T-cell (primary cell): Measurements from ENCODE around the gene DNAJC5. TPM values are rescaled to one million over a fixed set of nuclear protein-coding genes. Genes with fewer than 3 reads are reported as not detected.
A peak's percentile ranks its signal among the peaks of the same experiment; 100 is the strongest.

Source experiments
- ATAC-seq, 4 experiments: fragments of 200-7000 bp in 3 of 4; fragments of 150-1000 bp in 1 of 4; cut with Tn5 transposase; replicated peaks in 1 of 4; 1 replicate in 3 of 4; 2 replicates in 1 of 4; pipeline ENCODE4 v1.10.0; 2021; ENCODE audit warnings: moderate library complexity in 3 of 4, mild to moderate bottlenecking in 2 of 4, moderate number of reproducible peaks in 1 of 4
- CTCF ChIA-PET, 2 donors: fragments of 300-600 bp; sonication (Branson Sonifier 250); formaldehyde crosslinking; loops; one replicate each; lab custom pipeline; 2022; ENCODE audit warnings: antibody characterized with exemption in 2 of 2; lab: Charles Lee
- POLR2A ChIA-PET, 2 donors: fragments of 300-600 bp; sonication (Branson Sonifier 250); formaldehyde crosslinking; loops; one replicate each; lab custom pipeline; 2022; ENCODE audit warnings: antibody characterized with exemption in 2 of 2; lab: Charles Lee
- DNase-seq, 35 experiments: peaks; one replicate each; pipeline versions ENCODE4 v3.0.0 to v3.0.0-alpha.2; 2013 to 2023
- H3K27ac ChIP-seq: one replicate; pipeline ENCODE4 v1.5.1; 2013; ENCODE audit warnings: low read length
- H3K27me3 ChIP-seq, 2 experiments: replicated peaks in 1 of 2; 1 replicate in 1 of 2; 2 replicates in 1 of 2; pipeline versions ENCODE4 v1.6.1 to v1.7.0; 2013; ENCODE audit warnings: low read length in 1 of 2, mixed read lengths in 1 of 2; ENCODE audit not compliant: control insufficient read depth in 2 of 2, insufficient read depth in 2 of 2; ENCODE audit errors: extremely low read depth in 1 of 2
- H3K36me3 ChIP-seq, 2 donors: 1 replicate in 1 of 2; 2 replicates in 1 of 2; pipeline versions ENCODE4 v1.6.1 to v1.7.0; 2013; ENCODE audit warnings: low read length in 1 of 2; ENCODE audit not compliant: control insufficient read depth in 2 of 2, insufficient read depth in 1 of 2; ENCODE audit errors: extremely low read depth in 1 of 2
- H3K4me1 ChIP-seq, 2 experiments: 1 replicate in 1 of 2; 2 replicates in 1 of 2; pipeline versions ENCODE4 v1.6.1 to v1.7.0; 2013; ENCODE audit warnings: low read length in 2 of 2, mixed read lengths in 1 of 2; ENCODE audit not compliant: insufficient read depth in 2 of 2, control insufficient read depth in 1 of 2; ENCODE audit errors: extremely low read depth in 1 of 2
- H3K4me3 ChIP-seq, 2 donors: 1 replicate in 1 of 2; 2 replicates in 1 of 2; pipeline versions ENCODE4 v1.5.1 to v1.7.0; 2013; ENCODE audit warnings: mild to moderate bottlenecking in 2 of 2, low read length in 1 of 2, moderate library complexity in 1 of 2; ENCODE audit not compliant: control insufficient read depth in 1 of 2; ENCODE audit errors: extremely low read depth in 1 of 2
- H3K9me3 ChIP-seq: 2 replicates; pipeline ENCODE4 v1.7.0; 2013
- H3K27ac Mint-ChIP-seq, 2 donors: one replicate each; pipeline ENCODE4 v1.8.0; 2020 to 2021; ENCODE audit warnings: mild to moderate bottlenecking in 2 of 2, mixed read lengths in 2 of 2
- H3K27me3 Mint-ChIP-seq, 2 donors: one replicate each; pipeline ENCODE4 v1.8.0; 2021 to 2022; ENCODE audit warnings: mixed read lengths in 2 of 2
- H3K36me3 Mint-ChIP-seq: one replicate; pipeline ENCODE4 v1.8.0; 2021; ENCODE audit warnings: mixed read lengths
- H3K4me1 Mint-ChIP-seq, 3 donors: one replicate each; pipeline ENCODE4 v1.8.0; 2020 to 2022; ENCODE audit warnings: mixed read lengths in 3 of 3, mild to moderate bottlenecking in 1 of 3
- H3K4me3 Mint-ChIP-seq, 3 donors: one replicate each; pipeline ENCODE4 v1.8.0; 2020 to 2022; ENCODE audit warnings: mild to moderate bottlenecking in 3 of 3, mixed read lengths in 3 of 3, moderate library complexity in 3 of 3
- H3K9me3 Mint-ChIP-seq, 3 donors: one replicate each; pipeline ENCODE4 v1.8.0; 2020 to 2022; ENCODE audit warnings: mixed read lengths in 3 of 3
- WGBS: methylation state at CpG from one replicate; pipeline ENCODE4 v1.1.5; 2013; ENCODE audit warnings: missing lambda C conversion rate; ENCODE audit not compliant: insufficient coverage; 5-methylcytosine and 5-hydroxymethylcytosine counted together
- total RNA-seq, 35 experiments: library from RNA in 6 of 35; stranded (reverse) in 6 of 35; fragments of 120-200 nt in 1 of 35; gene quantifications; one replicate each; pipeline versions ENCODE4 v1.2.1 to v1.2.4 and lab custom pipeline; 2013 to 2026

DNAJC5 gene
- total RNA-seq, 5 donors from 2014 or later (not counting 1 experiment from before 2014, with no cell fraction given) = 35.4 to 63.7 (median 54.9) TPM

GRCh38 chr20:63934271-63935068 lies 39.5 kb downstream of the DNAJC5 start:
- Histone ChIP-seq H3K9me3 (no peaks in the 10 kb centered on the region), H3K36me3 (peaks cover 25 to 72% of the 10 kb centered on the region in 2 donors), H3K4me3 (no peak overlapping the region), H3K4me1 (peaks cover 0 to 3% of the 10 kb centered on the region in 2 experiments), H3K27me3 (no peaks in the 10 kb centered on the region), H3K27ac (no peak overlapping the region)
- no peaks in the 10 kb centered on the region for H3K27me3 Mint-ChIP-seq
- ChIA-PET POLR2A (no interaction called here), CTCF (no interaction called here)
- DNase-seq (no peak), ATAC-seq (no peak)
- peaks cover 0 to 6% (median 6%) of the 10 kb centered on the region in 3 donors for H3K4me1 Mint-ChIP-seq
- 92% methylated on average over 27 of the region's 37 CpGs for WGBS
- peaks cover 35% of the 10 kb centered on the region for H3K36me3 Mint-ChIP-seq
- peak overlapping the region in 1 of 2 donors; percentile 35 for H3K27ac Mint-ChIP-seq
- no peaks in the 10 kb centered on the region for H3K9me3 Mint-ChIP-seq
- no peak overlapping the region for H3K4me3 Mint-ChIP-seq

- Histone ChIP-seq H3K27ac (no peak overlapping the region), H3K36me3 (peaks cover 21 to 71% of the 10 kb centered on the region in 2 donors), H3K4me3 (no peak overlapping the region), H3K4me1 (peaks cover 0 to 9% of the 10 kb centered on the region in 2 experiments), H3K9me3 (no peaks in the 10 kb centered on the region), H3K27me3 (no peaks in the 10 kb centered on the region)
- H3K4me1 Mint-ChIP-seq = peaks cover 0 to 6% (median 6%) of the 10 kb centered on the region in 3 donors
- no peak overlapping the region for H3K4me3 Mint-ChIP-seq
- ChIA-PET CTCF (no interaction called here), POLR2A (no interaction called here)
- ATAC-seq (no peak), DNase-seq (no peak)
- 97% methylated on average over 3 of the region's 9 CpGs for WGBS
- H3K36me3 Mint-ChIP-seq = peaks cover 32% of the 10 kb centered on the region
- no peak overlapping the region for H3K27ac Mint-ChIP-seq
- no peaks in the 10 kb centered on the region for H3K27me3 Mint-ChIP-seq
- no peaks in the 10 kb centered on the region for H3K9me3 Mint-ChIP-seq
Measured at GRCh38 chr20:63935447-63935846, 40.5 kb downstream of the DNAJC5 start.

- Histone ChIP-seq H3K36me3 (peaks cover 30 to 60% of the 10 kb centered on the region in 2 donors), H3K4me3 (no peak overlapping the region), H3K27ac (no peak overlapping the region), H3K4me1 (peaks cover 2 to 29% of the 10 kb centered on the region in 2 experiments), H3K27me3 (no peaks in the 10 kb centered on the region), H3K9me3 (no peaks in the 10 kb centered on the region)
- ChIA-PET POLR2A (no interaction called here), CTCF (no interaction called here)
- no peak for ATAC-seq
- H3K4me3 Mint-ChIP-seq = no peak overlapping the region
- peaks cover 13 to 17% (median 17%) of the 10 kb centered on the region in 3 donors for H3K4me1 Mint-ChIP-seq
- H3K36me3 Mint-ChIP-seq = peaks cover 21% of the 10 kb centered on the region
- H3K9me3 Mint-ChIP-seq = no peaks in the 10 kb centered on the region
- 95% methylated on average over 9 of the region's 14 CpGs for WGBS
- no peaks in the 10 kb centered on the region for H3K27me3 Mint-ChIP-seq
- no peak for DNase-seq
- H3K27ac Mint-ChIP-seq = peak overlapping the region in 1 of 2 donors; percentile 8
Measured at GRCh38 chr20:63937596-63937995, 42.7 kb downstream of the DNAJC5 start.

GRCh38 chr20:63939061-63939935 lies 44.4 kb downstream of the DNAJC5 start:
- H3K27ac ChIP-seq = no peak overlapping the region

GRCh38 chr20:63940071-63940471 lies 45.1 kb downstream of the DNAJC5 start:
- no peak overlapping the region for H3K4me3 Mint-ChIP-seq

More at GRCh38 chr20:63939061-63939935, 44.4 kb downstream of the DNAJC5 start:
- Mint-ChIP-seq H3K27ac (no peak overlapping the region), H3K9me3 (no peaks in the 10 kb centered on the region), H3K4me3 (no peak overlapping the region), H3K27me3 (no peaks in the 10 kb centered on the region), H3K36me3 (peaks cover 24% of the 10 kb centered on the region), H3K4me1 (peaks cover 15 to 22% (median 17%) of the 10 kb centered on the region in 3 donors)
- Histone ChIP-seq H3K4me3 (no peak overlapping the region), H3K27me3 (no peaks in the 10 kb centered on the region), H3K4me1 (peaks cover 2 to 34% of the 10 kb centered on the region in 2 experiments), H3K9me3 (no peaks in the 10 kb centered on the region), H3K36me3 (peaks cover 24 to 63% of the 10 kb centered on the region in 2 donors)
- DNase-seq (peak in 1 of 35 experiments; percentile 29), ATAC-seq (peak in 1 of 4 experiments; percentile 9)
- ChIA-PET POLR2A (interaction anchor here in 1 of 2 donors (0.6 kb wide), 1 partner anchor 418 kb away, joined by 4 read pairs; no protein-coding TSS in a partner anchor), CTCF (no interaction called here)
- WGBS = 93% methylated on average over 16 of the region's 33 CpGs

More at GRCh38 chr20:63940071-63940471, 45.1 kb downstream of the DNAJC5 start:
- Histone ChIP-seq H3K27ac (no peak overlapping the region), H3K9me3 (no peaks in the 10 kb centered on the region), H3K4me1 (peaks cover 2 to 34% of the 10 kb centered on the region in 2 experiments), H3K36me3 (peaks cover 20 to 63% of the 10 kb centered on the region in 2 donors), H3K4me3 (no peak overlapping the region), H3K27me3 (no peaks in the 10 kb centered on the region)
- ChIA-PET POLR2A (no interaction called here), CTCF (no interaction called here)
- WGBS = 96% methylated on average over 23 of the region's 23 CpGs
- no peak for DNase-seq
- H3K4me1 Mint-ChIP-seq = peaks cover 15 to 23% (median 17%) of the 10 kb centered on the region in 3 donors
- H3K36me3 Mint-ChIP-seq = peaks cover 23% of the 10 kb centered on the region
- no peaks in the 10 kb centered on the region for H3K27me3 Mint-ChIP-seq
- no peaks in the 10 kb centered on the region for H3K9me3 Mint-ChIP-seq
- no peak for ATAC-seq
- H3K27ac Mint-ChIP-seq = no peak overlapping the region
